Panc1 (cell line): Measurements from ENCODE around the gene NFATC3. TPM values are rescaled to one million over a fixed set of nuclear protein-coding genes. Genes with fewer than 3 reads are reported as not detected.

ENCODE experiments used
- ATAC-seq: fragments of 200-7000 bp; cut with Tn5 transposase; 2 replicates; pipeline ENCODE4 v1.9.1; 2020; ENCODE audit warnings: mild to moderate bottlenecking, moderate library complexity
- BruUV-seq: library from RNA; stranded (reverse); fragments of 400-500 nt; replicated peaks from 2 replicates; lab custom pipeline; 2021; lab: Mats Ljungman, UMichigan
- CTCF ChIA-PET: fragments of 300-600 bp; sonication (Branson Sonifier 250); formaldehyde crosslinking; loops from one replicate; lab custom pipeline; 2022; ENCODE audit warnings: antibody characterized with exemption; lab: Charles Lee
- POLR2A ChIA-PET: fragments of 300-600 bp; sonication (Branson Sonifier 250); formaldehyde crosslinking; loops from one replicate; lab custom pipeline; 2022; ENCODE audit warnings: antibody characterized with exemption; lab: Charles Lee
- DNase-seq: peaks from one replicate; pipeline ENCODE4 v3.0.0-alpha.2; 2010; ENCODE audit warnings: low read depth, low spot score
- H3K27ac ChIP-seq: 2 replicates; pipeline ENCODE4 v1.5.1; 2011; ENCODE audit warnings: mild to moderate bottlenecking, low read length, inconsistent platforms
- H3K27me3 ChIP-seq: fragments of 200-500 bp; sonication (Bioruptor generic); 2 replicates; pipeline ENCODE4 v1.6.0; 2014; ENCODE audit warnings: low read length, inconsistent platforms; ENCODE audit not compliant: control insufficient read depth, insufficient read depth
- H3K36me3 ChIP-seq: fragments of 200-500 bp; sonication (Bioruptor generic); 2 replicates; pipeline ENCODE4 v1.5.1; 2014; ENCODE audit warnings: inconsistent platforms, mild to moderate bottlenecking, low read length, moderate library complexity; ENCODE audit not compliant: control insufficient read depth, insufficient read depth
- H3K4me1 ChIP-seq: 2 replicates; pipeline ENCODE4 v1.5.1; 2011; ENCODE audit warnings: inconsistent platforms, mild to moderate bottlenecking, low read length, moderate library complexity; ENCODE audit not compliant: control insufficient read depth, insufficient read depth
- H3K4me3 ChIP-seq, 2 experiments: 2 replicates each; pipeline ENCODE4 v1.5.1; 2011 to 2012; ENCODE audit warnings: low read depth in 2 of 2, low read length in 2 of 2, mild to moderate bottlenecking in 2 of 2, inconsistent platforms in 1 of 2, moderate library complexity in 1 of 2
- H3K9me3 ChIP-seq: fragments of 200-500 bp; sonication (Bioruptor generic); 2 replicates; pipeline ENCODE4 v1.5.1; 2014; ENCODE audit warnings: low read depth, mild to moderate bottlenecking, inconsistent platforms, low read length, moderate library complexity; ENCODE audit not compliant: control insufficient read depth, insufficient read depth
- CTCF ChIP-seq: fragments of 450-650 bp; IDR thresholded peaks from 2 replicates; pipeline ENCODE4 v1.5.1; 2017; ENCODE audit warnings: mild to moderate bottlenecking
- POLR2AphosphoS5 ChIP-seq: IDR thresholded peaks from 2 replicates; pipeline ENCODE4 v1.6.1; 2012; ENCODE audit warnings: mild to moderate bottlenecking, low read depth, low read length, moderate library complexity
- SIN3A ChIP-seq: IDR thresholded peaks from 2 replicates; pipeline ENCODE4 v1.6.1; 2012; ENCODE audit warnings: low read depth, mild to moderate bottlenecking, low read length, moderate library complexity, borderline replicate concordance; ENCODE audit not compliant: insufficient read depth
- TCF7L2 ChIP-seq: IDR thresholded peaks from 2 replicates; pipeline ENCODE4 v1.6.1; 2011; ENCODE audit warnings: mild to moderate bottlenecking, low read depth, low read length, inconsistent platforms
- in situ Hi-C: cut with HindIII; loops from 2 replicates; pipeline ENCODE4 v1.10.0; 2016; ENCODE audit warnings: low sequenced_read_pairs, low pct_unique_long_range_greater_than_20kb
- intact Hi-C: fragments of 100-400 bp; cut with micrococcal nuclease; formaldehyde crosslinking; loops from one replicate; pipeline ENCODE4 v1.10.0; 2022; ENCODE audit not compliant: unreplicated experiment
- total RNA-seq: library from RNA; stranded (reverse); gene quantifications from one replicate; pipeline ENCODE4 v1.2.1, GENCODE V29; 2021; ENCODE audit not compliant: unreplicated experiment
- TF ChIP-seq, protein P1 (sequence below), 2 experiments: IDR thresholded peaks; 2 replicates each; pipeline ENCODE4 v1.6.1; 2011 to 2012; ENCODE audit warnings: low read depth in 2 of 2, control low read depth in 1 of 2, low read length in 1 of 2, mild to moderate bottlenecking in 1 of 2, moderate library complexity in 1 of 2; ENCODE audit not compliant: insufficient read depth in 1 of 2

NFATC3 gene
- total RNA-seq, 1 experiment from 2014 or later = 24.8 TPM

- ATAC-seq (no peak), DNase-seq (no peak)
- Histone ChIP-seq H3K4me1 (peaks cover 8% of the 10 kb centered on the region), H3K27me3 (no peaks in the 10 kb centered on the region), H3K9me3 (no peaks in the 10 kb centered on the region), H3K27ac (no peak overlapping the region), H3K4me3 (no peak overlapping the region), H3K36me3 (no peaks in the 10 kb centered on the region; the same call in 1 of the 2 replicates)
- ChIA-PET POLR2A (interaction anchor here (0.5 kb wide), 1 partner anchor 95 kb away, joined by 5 read pairs; no protein-coding TSS in a partner anchor), CTCF (interaction anchor here (0.6 kb wide), 1 partner anchor 81 kb away, joined by 5 read pairs; no protein-coding TSS in a partner anchor)
- intact Hi-C loops (no loop called here), in situ Hi-C loops (no loop called here)
- TF ChIP-seq POLR2AphosphoS5 = no peak
- no peak for TF ChIP-seq CTCF
- TF ChIP-seq SIN3A = no peak
- TF ChIP-seq, protein P1, sequence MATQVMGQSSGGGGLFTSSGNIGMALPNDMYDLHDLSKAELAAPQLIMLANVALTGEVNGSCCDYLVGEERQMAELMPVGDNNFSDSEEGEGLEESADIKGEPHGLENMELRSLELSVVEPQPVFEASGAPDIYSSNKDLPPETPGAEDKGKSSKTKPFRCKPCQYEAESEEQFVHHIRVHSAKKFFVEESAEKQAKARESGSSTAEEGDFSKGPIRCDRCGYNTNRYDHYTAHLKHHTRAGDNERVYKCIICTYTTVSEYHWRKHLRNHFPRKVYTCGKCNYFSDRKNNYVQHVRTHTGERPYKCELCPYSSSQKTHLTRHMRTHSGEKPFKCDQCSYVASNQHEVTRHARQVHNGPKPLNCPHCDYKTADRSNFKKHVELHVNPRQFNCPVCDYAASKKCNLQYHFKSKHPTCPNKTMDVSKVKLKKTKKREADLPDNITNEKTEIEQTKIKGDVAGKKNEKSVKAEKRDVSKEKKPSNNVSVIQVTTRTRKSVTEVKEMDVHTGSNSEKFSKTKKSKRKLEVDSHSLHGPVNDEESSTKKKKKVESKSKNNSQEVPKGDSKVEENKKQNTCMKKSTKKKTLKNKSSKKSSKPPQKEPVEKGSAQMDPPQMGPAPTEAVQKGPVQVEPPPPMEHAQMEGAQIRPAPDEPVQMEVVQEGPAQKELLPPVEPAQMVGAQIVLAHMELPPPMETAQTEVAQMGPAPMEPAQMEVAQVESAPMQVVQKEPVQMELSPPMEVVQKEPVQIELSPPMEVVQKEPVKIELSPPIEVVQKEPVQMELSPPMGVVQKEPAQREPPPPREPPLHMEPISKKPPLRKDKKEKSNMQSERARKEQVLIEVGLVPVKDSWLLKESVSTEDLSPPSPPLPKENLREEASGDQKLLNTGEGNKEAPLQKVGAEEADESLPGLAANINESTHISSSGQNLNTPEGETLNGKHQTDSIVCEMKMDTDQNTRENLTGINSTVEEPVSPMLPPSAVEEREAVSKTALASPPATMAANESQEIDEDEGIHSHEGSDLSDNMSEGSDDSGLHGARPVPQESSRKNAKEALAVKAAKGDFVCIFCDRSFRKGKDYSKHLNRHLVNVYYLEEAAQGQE (IDR thresholded peaks at IDR 0.05; ENCODE audit: insufficient read depth in 1 of 2, low read depth in 2 of 2, low read length in 1 of 2) = no peak
- TF ChIP-seq TCF7L2 = no peak
- TSS peak; percentile 51 for BruUV-seq
These were observed 148.1 kb downstream of the NFATC3 start for GRCh38 chr16:68233085-68233834.

DNA sequence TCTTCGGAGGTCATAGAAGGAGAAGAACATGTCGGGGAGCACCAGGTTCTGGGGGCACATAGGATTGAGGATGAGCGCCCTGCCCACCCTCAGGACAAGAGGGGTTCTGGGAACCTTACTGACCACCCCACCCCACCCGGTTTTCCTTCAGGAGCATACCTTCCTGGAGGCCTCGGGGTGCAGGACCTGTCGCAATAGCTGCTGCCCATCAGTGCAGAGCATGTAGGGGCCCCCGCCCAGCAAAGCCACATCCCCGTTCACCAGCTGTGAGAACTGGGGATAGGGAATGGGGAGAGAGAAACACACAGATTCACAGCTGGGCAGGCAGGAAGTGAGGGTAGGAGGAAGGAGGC, 148.6 kb downstream of the NFATC3 start:
- in situ Hi-C loops (no loop called here), intact Hi-C loops (no loop called here)
- TF ChIP-seq TCF7L2 (no peak), CTCF (no peak), SIN3A (no peak)
- TF ChIP-seq, protein P1 (IDR thresholded peaks at IDR 0.05; ENCODE audit: insufficient read depth in 1 of 2, low read depth in 2 of 2, low read length in 1 of 2) = no peak
- Histone ChIP-seq H3K36me3 (no peaks in the 10 kb centered on the region; the same call in 1 of the 2 replicates), H3K27me3 (no peaks in the 10 kb centered on the region), H3K4me1 (peaks cover 8% of the 10 kb centered on the region), H3K27ac (no peak overlapping the region), H3K9me3 (no peaks in the 10 kb centered on the region), H3K4me3 (no peak overlapping the region; a peak in 1 of 4 replicates)
- no peak for DNase-seq
- no peak for ATAC-seq
- ChIA-PET CTCF (no interaction called here), POLR2A (interaction anchor here (0.5 kb wide), 1 partner anchor 94 kb away, joined by 5 read pairs; no protein-coding TSS in a partner anchor)
- BruUV-seq = no TSS peak
